K562 (cell line): ENCODE results near the gene NEXN.

Source experiments
- CTCF ChIP-seq, 3 experiments: IDR thresholded peaks in 2 of 3; conservative IDR thresholded peaks in 1 of 3; 2 replicates each; pipeline ENCODE4 v1.5.1; 2011 to 2012; ENCODE audit warnings: low read length in 3 of 3, mild to moderate bottlenecking in 3 of 3, control low read depth in 2 of 3, improper control_type of control experiment in 1 of 3, inconsistent platforms in 1 of 3, low read depth in 1 of 3, mixed read lengths in 1 of 3, moderate library complexity in 1 of 3; ENCODE audit not compliant: insufficient read depth in 2 of 3
- HNRNPUL1 ChIP-seq: fragments of 200-400 bp; formaldehyde crosslinking; IDR thresholded peaks from 2 replicates; pipeline ENCODE4 v1.6.1; 2017; ENCODE audit warnings: low read length
- KDM2B ChIP-seq: fragments of 250-450 bp; sonication (Bioruptor Pico); IDR thresholded peaks from 2 replicates; pipeline ENCODE4 v1.8.0; 2021; ENCODE audit warnings: mild to moderate bottlenecking, moderate library complexity
- MAX ChIP-seq: sonication (generic); formaldehyde crosslinking; IDR thresholded peaks from 2 replicates; pipeline ENCODE4 v1.9.0; 2022; ENCODE audit warnings: mild to moderate bottlenecking, missing genetic modification reagents
- TGIF2 ChIP-seq: sonication (generic); formaldehyde crosslinking; IDR thresholded peaks from 2 replicates; pipeline ENCODE4 v1.8.1; 2022; ENCODE audit warnings: mild to moderate bottlenecking, missing genetic modification reagents, moderate library complexity

GRCh38 chr1:77984629-77985028 is 96.2 kb downstream of the NEXN start:
- TF ChIP-seq KDM2B (CRISPR knock-in tag) (no peak), CTCF (IDR thresholded peaks at IDR 0.05 in 2 of 3, conservative IDR thresholded peaks at IDR 0.05 in 1 of 3; ENCODE audit: insufficient read depth in 2 of 3, low read depth in 1 of 3, low read length in 3 of 3) (no peak), HNRNPUL1 (no peak), TGIF2 (CRISPR knock-in tag) (no peak), MAX (CRISPR knock-in tag) (no peak)
